Measurements from ENCODE around the gene DAB1.
"Not testable (repeated sequence)": the region's sequence is repeated elsewhere in the genome, so short reads cannot be mapped to it uniquely, and the experiment has no call there.

Gene DAB1

DNA sequence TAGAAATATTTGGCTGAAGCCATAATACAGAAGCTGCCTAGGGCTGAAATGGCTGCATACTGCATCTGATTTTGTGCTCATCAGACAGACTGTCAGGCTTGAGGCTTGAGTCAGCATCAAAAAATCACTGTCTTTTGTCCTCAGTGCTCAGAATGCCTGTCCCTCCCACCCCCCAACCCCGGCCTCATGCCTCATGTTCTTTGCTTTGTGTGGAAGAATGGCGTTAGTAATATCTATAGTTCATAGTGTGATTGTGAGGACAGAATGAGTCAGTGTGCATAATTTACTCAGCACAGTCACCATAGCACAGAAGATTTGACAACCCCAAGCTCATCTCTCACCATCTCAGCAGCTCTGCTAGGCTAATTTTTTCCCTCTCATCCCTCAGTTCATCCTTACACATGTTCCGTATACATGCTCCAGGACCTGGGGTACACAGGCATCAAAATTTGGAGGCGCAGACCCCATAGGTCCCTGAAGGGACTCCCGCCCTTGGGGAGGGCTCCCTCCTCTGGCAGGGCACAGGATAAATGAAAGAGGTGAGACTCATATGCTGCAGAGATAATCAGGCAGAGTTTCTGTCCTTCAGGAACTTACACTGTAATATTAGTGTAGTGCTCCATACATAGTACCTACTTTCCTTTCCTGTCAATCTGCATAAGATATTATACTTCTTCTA, 299.0 kb downstream of the DAB1 start:
- DNase-seq (ENCODE audit: low read depth, low spot score) = no peak

GRCh38 chr1:57124170-57124569, 299.7 kb downstream of the DAB1 start:
- DNase-seq (ENCODE audit: low read depth, low spot score) = no peak

DNA sequence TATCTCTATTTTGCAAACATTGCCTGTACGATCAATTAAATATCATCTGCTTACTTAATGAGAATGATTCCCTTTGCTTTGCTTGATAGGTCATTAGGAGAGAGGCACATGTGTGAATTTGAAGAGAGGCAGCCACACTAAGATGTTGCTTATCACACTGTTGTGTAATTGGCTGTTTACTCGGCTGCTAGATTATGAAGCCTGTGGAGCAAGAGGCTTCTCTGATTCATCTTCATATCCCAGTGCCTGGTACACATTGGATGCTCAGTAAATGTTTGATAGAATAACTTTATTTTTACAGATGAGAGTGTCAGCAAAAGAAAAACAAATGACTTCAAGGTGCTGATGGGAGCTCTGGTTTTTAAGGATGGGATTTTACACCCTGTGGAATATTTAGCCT, 301.8 kb downstream of the DAB1 start:
- DNase-seq (ENCODE audit: low read depth, low spot score) = no peak

DNA sequence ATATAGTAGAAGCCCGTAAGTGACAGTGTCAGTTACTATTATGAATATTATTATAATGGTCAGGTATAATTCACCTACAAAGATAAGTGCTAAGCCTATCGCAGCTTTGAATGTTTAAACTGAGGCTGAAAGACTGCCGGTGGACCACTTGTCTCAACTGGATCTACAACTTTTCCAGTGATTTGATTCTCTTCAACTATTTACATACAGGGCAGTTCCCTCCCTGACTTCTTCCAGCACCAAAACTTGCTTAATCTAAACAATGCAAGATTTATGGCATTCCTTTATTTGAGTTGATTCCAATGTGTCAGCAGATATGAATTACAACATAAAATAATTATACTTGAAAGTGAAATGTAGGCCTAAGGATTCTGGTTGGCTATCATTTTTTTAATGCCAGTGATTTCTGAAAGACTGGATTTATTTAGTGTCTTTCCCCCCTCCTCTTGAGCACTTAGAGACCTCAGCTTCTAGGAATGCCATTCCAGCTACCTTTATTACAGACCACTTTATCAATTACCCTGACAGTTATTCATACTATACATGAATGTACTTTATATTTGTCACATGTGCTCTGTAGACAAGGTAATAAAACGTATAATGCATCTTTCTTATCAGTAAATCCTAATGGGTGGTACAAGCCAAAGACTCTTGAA, 304.8 kb downstream of the DAB1 start:
- DNase-seq (ENCODE audit: low read depth, low spot score) = no peak

DNA sequence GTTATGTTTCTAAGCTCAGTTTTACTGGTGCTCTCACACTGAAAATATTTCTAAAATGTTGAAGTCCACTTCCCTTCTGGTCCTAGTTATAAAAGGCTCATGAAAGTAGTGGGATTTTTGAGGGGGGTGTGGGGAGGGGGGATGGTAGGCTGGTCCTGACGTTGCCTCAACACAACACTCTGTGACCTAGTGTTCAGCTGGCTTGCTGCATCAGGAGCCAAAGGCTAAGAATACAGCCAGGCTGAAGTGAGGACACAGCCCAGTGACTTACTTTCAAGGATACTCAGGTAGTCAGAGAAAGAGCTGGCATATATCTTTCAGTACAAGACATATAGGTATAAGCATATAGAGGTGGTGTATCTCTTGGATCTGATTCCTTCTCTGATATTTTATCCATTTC, 306.1 kb downstream of the DAB1 start:
- no peak for DNase-seq (ENCODE audit: low read depth, low spot score)

DNA sequence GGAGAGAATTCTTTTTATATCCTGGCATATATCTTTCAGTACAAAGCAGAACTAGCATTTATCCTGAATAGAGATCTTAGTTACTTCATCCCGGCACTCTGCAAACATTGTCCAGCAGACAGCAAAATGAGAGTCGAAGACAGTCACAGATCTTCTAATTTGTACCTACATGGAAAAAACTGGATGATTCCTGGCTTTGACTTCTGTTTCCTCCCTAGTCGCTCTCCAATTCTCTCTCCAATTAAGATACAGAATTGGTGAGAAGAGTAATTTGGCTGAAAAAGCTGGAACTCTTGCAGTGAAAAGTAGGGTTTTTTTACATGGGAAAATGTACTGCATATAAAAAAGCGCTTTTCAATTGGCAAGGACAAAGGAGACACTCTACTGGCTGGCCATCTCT, 307.0 kb downstream of the DAB1 start:
- DNase-seq (ENCODE audit: low read depth, low spot score) = no peak

DNA sequence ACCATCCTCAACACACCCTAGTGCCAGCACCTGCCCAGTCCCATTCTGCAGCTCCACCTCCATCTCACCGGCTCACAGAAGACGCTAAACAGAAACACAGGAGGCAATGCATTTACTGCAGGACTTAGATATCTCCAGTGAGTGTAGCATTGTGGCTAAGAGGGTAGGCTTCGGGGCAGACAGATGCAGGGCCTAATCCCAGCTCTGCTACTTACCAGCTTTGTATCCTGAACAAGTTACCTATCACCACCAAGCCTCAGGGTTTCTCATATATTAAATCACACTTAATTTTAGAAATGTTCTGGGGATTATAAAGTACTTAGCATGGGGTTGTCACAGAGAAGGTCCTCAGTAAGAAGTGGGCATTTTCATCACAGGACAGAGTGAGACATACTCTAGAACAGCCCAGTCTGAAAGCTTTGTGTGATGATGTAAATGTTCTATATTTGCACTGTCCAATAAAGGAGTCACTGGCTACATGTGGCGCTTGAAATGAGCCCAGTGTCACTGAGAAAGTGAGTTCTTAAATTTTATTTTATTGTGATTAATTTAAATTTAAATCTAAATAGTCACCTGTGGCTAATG, 308.7 kb downstream of the DAB1 start:
- DNase-seq (ENCODE audit: low read depth, low spot score) = no peak

DNA sequence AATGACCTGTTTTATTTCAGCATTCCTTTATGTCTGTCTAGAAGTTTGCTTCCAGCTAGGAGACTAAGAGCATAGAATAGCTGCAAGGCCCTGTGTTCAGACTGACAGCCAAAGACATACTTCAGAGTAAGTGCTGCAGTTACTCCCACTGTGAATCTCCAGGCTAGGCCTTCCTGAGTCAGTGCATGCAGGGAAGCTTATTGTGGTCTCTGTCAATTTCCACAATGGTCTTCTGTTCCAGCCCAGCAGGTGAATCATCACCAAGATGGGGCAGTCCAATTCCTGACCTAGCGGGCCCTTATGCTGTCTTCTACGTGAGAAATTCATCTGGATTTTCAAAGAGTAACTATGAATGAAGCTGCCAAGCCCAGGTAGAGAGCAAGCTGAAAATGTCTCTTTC, 311.7 kb downstream of the DAB1 start:
- DNase-seq (ENCODE audit: low read depth, low spot score) = peak; percentile 33

DNA sequence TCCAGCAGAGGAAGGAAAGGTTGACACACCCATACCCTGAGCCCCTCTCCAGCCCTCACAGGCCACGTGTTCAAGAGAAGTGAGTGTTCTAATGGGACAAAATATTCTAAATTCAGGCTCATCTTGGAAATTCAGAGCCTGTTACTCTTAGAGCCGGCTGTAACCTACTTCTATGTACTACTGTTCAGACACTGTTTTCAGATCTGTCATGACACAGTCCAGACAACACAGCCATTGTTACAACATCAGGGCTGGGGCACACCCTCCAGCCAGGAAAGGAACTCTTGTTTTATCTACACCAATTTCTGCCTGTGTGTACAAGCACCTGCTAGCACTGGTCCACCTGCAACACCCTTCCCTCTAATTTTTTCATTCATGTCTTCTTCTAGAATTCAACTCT, 312.7 kb downstream of the DAB1 start:
- DNase-seq (ENCODE audit: low read depth, low spot score) = no peak

DNA sequence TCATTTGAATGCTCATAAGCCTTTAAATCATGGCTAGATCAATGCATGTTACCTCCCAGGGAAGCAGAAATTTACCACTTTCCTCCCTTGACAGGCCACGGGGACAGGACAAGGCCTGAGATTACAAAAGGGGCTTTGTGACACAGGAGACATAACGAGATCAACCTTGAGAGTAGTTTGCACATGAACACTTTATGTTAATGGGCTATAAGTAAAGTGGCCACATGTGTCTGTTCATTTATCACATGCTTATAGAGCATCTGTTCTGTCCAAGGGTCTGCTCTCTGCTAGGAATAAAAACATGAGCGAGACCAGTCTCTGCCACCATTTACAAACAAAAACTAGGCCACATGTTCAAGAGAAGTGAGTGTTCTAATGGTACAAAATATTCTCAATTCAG, 314.0 kb downstream of the DAB1 start:
- no peak for DNase-seq (ENCODE audit: low read depth, low spot score)

- no peak for DNase-seq (ENCODE audit: low read depth, low spot score)
These were observed 314.6 kb downstream of the DAB1 start for GRCh38 chr1:57109247-57109646.

DNA sequence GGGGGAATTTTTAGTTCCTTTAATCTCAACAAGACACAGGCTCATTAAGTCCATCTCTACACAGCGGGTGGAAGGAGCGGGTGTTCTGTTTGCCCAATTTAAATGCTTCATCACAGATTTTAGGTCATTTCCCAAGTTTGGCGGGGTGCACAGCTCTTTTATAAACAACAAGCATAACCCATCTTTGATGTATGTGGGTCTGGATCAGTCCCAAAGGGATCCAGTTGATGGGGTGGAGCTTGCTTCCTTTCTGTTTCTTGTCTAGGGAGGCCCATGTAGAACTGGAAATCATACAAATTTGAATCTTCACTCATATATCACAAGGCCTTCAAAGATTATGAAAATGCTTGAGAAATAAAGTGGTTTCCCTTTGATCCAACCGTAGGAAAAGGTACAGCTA, 317.6 kb downstream of the DAB1 start:
- no peak for DNase-seq (ENCODE audit: low read depth, low spot score)

DNA sequence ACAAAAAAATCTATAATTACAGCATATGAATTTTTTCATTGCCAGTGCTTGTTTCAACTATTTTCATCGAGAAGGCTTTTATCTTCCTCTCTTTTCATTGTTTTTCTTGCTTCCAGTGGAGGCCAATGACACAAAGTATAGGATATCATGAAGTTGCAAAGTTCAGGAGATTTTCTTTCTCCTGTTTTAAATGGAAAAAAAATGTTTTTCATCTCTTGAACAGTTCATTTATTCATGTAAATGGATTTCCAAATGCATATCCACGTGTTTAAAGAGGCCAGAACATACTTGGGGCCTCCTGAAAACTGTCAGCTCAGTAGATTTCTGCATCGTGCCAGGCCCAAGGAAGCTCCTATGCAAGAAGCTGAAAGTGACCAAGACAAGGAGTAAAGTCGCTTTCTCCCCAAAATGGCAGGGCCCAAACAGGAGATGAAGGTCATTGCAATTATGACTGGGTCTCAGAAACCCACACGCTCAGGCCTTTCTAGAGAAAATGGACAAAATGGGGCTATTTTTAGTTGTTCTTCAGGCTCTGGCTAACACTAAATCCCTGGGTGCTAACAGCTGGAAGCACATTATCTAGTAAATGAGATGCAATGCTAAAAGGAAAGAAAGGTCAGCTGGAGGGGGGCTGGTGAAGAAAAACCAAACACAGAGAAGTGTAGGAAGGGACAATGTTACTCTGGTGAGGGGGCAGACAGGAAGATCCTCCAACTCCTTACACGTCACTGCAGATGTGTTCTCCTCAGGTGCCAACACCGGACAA, 321.1 kb downstream of the DAB1 start:
- no peak for DNase-seq (ENCODE audit: low read depth, low spot score)

- DNase-seq (ENCODE audit: low read depth, low spot score) = no peak
These were observed 322.7 kb downstream of the DAB1 start for GRCh38 chr1:57101209-57101608.

DNA sequence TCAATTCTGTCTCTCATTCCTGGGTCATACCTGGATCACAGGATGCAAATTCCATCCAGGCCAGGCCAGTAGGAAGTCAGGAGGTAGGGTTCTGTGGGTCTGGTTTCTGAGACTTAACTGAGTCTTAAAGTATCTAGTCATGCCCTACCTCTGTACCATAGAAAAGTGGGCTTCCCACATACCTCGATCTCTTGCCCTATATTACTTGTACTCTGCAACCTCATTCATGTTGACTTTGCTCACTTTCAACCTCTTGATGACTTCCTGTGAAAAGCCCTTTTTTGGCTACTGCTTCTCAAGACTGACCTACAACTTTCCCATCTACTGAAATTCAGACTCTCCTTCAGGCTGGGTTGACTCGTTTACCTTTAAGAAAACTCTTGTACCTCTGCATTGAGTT, 329.1 kb downstream of the DAB1 start:
- DNase-seq (ENCODE audit: low read depth, low spot score) = no peak

GRCh38 chr1:57093122-57093521, 330.7 kb downstream of the DAB1 start:
- DNase-seq (ENCODE audit: low read depth, low spot score) = no peak

DNA sequence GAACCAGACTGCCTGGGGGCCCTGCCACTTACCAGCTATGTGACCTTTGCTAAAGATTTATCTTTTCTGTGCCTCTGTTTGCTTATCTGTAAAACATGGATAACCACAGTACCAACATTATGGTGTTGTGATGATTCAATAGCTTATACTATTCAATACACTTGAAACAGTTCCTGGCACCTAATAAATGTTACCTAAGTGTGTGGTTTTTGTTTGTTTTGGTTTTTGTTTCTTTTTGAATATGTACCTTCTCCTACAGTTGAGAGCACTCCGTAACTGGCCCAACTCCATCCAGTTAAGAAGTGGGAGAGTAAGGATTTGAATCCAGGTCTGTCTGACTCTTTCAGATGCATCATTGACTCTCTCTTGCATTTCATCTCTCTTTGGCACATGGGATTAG, 332.2 kb downstream of the DAB1 start:
- no peak for DNase-seq (ENCODE audit: low read depth, low spot score)

- no peak for DNase-seq (ENCODE audit: low read depth, low spot score)
These were observed 334.0 kb downstream of the DAB1 start for GRCh38 chr1:57089855-57090254.

GRCh38 chr1:57089221-57089620, 334.6 kb downstream of the DAB1 start:
- no peak for DNase-seq (ENCODE audit: low read depth, low spot score)

DNA sequence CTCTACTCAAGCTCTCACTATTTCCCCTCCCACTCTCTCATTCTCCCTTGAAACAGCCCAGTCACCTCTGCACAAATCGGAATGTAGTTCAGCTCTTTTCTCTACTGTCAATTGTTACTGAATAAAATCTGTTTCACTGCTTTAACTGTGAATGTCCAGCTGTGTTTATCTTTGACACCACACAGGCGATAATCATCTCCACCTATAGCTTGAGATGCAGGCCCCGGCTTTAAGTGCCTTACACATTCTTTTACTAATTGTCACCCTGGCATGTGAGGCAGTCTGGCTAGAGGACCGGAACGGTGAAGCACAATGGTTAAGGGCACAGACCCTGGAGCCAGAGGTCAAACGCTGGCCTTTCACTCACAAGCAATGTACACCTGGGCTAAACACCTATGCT, 335.2 kb downstream of the DAB1 start:
- DNase-seq (ENCODE audit: low read depth, low spot score) = no peak

- DNase-seq (ENCODE audit: low read depth, low spot score) = not testable (repeated sequence)
These were observed 336.2 kb downstream of the DAB1 start for GRCh38 chr1:57087660-57088059.

DNA sequence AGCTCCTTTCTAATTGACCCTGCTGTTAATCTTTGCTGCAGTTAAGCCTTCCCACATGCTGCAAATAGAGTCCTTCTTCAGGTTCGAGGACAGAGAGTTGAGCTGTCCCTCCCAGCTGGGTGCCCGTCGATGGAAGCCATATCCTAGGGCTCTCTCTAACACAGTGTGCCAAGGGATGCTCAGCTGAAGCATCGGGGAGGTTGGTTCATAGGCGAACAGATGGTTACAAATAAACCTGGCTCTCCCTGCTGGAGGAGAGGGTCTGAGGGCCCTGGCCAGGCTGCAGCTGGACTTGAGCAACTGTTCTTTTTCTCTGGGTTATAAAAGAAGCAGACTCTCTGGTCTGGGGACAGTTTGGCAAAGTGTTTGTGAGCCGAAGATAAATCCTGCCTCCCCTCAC, 337.7 kb downstream of the DAB1 start:
- DNase-seq (ENCODE audit: low read depth, low spot score) = no peak

DNA sequence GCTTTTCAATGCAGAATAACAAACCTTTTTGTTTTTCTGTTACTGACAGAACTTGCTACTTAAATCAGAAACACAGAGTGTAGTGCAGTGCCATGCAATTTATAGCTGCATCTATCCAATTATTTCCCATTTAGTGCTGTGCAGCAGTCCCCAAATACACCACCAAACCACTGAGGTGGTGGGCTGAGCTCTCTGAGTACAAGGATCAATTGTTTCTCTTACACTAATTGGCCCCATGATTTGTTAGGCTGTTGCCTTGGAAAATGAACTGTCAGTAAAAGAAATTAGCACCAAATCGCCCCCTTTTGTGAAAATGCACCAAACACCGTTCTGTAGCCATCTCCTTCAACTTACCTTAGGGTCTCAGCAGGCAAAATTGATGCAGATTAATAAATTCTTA, 339.2 kb downstream of the DAB1 start:
- no peak for DNase-seq (ENCODE audit: low read depth, low spot score)
